GM18861 (cell line): ENCODE results near the gene PPBP.

Experiments used
- ATAC-seq: cut with Tn5 transposase; IDR thresholded peaks from one replicate; pipeline ENCODE4 v1.9.1; 2021; ENCODE audit not compliant: unreplicated experiment

The PPBP gene

DNA sequence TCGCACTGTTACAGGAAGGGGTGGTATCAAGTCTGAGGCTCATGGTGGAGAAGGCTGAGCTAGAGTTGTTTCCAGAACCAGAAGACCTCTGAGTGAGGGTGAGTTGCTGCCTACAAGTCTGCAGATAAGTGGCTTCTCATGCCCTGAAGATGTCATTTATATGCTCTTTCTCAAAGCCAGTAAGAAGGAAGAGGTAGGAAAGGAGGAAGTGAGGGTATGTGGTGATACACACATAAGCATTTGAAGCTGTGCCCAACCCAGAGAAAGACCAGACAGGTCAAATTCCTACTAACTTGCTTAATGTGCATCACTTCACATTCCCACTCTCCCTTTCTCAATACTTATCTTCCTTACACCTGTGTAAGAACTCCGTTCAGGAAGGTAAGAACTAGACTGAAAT lies at the start of gene PPBP:
PPBP (minus strand) TSS at position 130 of the 400 bp plus-strand sequence; CDS start at position 43, 87 bp downstream.
- ATAC-seq = no peak

DNA sequence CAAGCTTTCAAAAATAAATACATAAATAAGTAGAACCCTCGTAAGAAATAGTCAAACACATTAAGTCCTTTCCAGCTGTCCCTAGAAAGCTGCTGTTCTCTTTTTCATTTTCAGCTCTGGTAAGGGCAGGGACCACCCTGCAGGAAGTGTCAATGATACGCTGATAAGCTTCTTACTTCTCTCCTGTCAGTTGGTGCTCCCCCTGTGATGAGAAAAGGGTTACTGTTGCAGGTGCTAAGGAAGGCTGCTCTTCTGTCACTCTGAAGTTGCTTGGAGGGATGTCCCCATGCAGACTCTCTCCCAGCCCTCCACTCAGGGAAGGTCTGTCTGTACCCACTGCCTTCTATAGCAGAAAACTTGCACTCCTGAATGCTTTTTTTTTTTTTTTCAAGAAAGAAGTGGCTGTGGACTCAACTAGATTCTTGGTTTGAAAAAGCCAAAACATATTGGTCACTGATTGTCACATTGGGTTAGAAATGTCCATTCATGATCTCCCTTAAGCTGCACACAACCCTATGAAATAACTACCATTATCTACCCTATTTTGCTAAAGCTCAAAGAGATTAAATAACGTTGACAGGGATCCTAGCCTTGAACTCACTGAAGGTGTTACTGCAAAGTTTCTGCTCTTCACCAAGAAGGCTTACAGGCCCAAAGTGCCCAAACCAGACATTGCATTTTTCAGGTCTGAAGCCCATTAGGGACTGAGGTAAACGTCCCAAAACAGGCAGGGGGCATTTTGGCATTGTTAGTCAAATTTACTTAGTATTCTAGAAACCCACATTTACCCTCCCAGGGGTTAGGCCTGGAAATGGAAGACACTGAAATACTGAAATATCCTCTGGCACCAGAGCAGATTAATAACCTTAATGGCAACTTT lies 49.3 kb upstream of the PPBP start:
- no peak for ATAC-seq

DNA sequence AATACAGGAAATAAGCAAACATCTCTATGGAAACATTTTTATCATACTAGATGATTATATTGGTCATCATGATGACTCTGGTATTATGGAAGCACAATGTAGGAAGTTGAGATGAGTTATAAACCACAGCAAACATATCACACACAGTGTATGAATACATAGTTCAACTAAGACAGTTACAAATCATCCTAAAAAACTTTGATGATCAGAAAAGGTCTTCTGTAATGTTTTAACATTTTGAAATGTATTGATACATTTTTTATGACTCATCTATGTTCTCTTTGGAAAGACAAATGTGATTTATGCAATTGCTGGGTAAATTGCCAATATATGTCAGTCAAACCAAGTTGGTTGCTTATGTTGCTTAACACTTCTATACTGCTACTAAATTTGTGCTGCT lies 45.7 kb upstream of the PPBP start:
- ATAC-seq = no peak

- no peak for ATAC-seq
These were observed 44.1 kb upstream of the PPBP start for GRCh38 chr4:74032064-74032463.

DNA sequence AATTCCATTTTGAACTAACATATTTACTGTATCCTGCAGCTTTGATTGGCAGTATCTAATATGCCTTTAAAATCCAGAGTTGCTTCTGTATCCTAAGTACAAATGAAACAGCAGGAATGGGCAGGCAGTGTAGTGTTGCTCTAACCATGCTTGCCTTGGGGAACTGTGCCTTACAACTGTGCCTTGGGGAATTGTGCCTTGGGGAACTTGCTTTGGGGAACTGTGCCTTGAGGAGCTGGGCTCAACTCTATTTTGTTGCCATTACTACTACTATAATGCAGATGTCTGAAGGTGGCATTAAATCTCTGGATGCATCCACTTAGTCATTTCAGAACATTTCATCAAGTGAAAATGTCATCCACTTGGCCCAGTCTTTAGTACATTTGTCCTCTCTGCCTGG lies 43.6 kb upstream of the PPBP start:
- no peak for ATAC-seq

- no peak for ATAC-seq
These were observed 42.3 kb upstream of the PPBP start for GRCh38 chr4:74030285-74030684.

DNA sequence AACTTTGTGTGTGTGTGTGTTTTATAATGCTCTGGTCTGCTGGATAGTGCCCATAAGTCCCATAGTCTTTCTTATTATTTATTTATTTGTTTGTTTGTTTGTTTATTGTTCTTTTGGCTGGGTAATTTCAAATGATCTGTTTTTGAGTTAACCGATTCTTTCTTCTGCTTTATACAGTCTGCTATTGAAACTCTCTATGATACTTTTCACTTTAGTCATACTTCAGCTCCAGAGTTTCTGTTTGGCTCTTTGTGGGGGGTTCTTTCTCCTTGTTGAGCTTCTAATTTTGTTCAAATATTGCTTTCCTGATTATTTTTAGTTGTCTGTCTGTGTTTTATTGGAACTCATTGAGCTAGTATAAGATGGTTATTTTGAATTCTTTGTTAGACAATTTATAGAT lies 40.5 kb upstream of the PPBP start:
- no peak for ATAC-seq

- no peak for ATAC-seq
These were observed 35.7 kb upstream of the PPBP start for GRCh38 chr4:74023709-74024108.

DNA sequence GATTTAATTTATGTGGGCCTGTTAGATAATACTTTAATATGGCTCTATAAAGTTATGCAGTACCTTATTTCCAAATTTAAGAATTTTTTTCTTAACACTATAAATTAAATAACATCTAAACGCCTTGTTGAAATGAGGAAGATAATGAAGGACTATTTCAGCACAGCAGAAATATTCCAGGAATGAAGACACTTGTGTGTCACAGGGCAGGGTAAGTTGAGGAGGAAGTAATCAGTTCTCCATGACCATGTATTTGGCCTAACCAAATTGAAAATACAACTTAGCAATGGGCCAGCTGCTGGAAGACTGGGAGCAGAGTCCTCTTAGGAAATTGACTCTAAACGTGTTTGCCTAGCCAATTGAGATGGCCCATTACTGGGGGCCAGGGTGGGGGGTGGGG lies 33.6 kb upstream of the PPBP start:
- no peak for ATAC-seq

DNA sequence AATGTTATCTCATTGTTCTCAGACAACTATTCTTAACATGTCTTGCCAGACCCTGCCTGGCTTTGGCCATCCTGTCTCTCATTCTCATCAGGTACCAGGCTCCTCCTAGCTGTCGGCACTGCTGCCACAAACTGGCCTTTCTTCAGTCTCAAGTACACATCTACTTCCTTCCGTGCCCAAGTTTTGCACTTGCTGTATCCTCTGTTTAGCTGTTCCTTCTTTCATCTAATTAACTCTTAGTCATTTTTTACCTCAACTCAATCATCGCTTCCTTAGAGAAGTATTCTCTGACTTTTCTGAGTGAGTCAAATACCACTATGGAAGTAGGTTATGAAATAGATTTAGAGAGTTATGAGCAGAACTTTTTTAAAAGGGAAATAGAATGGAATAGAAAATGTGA lies 30.8 kb upstream of the PPBP start:
- no peak for ATAC-seq

DNA sequence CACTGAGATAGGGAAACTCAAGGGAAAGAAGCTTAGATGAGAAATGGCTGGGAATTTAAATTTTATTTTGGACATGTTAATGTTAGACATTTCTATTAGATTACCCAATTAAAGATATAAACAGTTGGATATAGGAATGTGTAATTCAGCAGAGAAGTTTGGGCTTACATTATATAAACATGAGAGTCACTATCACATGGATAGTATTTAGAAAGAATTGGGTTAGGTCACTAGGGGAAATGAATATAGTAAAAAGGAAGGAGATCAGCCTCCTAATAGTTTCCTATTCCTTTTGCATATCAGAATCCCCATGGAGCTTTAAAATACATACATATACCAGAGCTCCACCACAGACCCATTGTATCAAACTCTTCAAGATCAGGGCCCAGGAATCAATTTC lies 30.1 kb upstream of the PPBP start:
- no peak for ATAC-seq

- no peak for ATAC-seq
These were observed 28.1 kb upstream of the PPBP start for GRCh38 chr4:74016068-74016467.

GRCh38 chr4:74015126-74015780 lies 27.3 kb upstream of the PPBP start:
- no peak for ATAC-seq

DNA sequence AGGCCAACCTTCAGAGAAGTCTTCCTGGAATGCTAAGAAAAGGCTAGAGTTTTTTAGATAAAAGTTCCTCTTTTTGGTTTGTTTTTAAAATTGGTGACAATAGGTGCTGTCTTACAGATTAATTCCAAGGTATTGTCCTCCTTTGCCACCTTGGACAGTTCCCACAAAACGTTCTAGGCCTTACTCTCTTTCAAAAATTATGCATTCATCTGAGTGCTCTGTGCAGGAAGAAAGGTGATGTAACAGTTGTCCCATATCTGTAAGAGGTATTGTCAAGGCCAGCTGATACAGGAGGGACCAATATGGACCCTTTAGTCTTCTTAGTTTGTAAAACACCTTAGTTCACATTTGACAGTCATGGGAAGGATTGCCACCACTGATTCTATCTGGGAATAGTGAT lies 26.3 kb upstream of the PPBP start:
- no peak for ATAC-seq

- no peak for ATAC-seq
These were observed 25.3 kb upstream of the PPBP start for GRCh38 chr4:74013264-74013663.

DNA sequence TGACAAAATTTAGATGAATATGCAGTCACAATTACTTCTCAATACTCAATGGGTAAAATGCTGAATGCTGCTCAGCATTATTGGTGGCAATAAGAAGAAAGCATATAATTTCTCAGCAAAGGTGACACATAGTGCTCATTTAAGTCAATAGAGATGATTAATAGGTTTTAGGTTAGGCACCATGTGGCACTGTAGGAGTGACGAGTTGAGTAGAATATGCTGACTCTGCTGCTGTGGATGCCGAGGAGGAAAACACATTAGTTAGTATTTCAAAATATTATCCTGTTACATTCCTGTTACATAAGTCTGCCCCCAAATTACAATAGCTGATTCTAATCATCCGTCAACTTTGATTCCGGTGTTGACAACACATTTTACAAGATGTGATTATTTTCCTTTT lies 24.1 kb upstream of the PPBP start:
- no peak for ATAC-seq

DNA sequence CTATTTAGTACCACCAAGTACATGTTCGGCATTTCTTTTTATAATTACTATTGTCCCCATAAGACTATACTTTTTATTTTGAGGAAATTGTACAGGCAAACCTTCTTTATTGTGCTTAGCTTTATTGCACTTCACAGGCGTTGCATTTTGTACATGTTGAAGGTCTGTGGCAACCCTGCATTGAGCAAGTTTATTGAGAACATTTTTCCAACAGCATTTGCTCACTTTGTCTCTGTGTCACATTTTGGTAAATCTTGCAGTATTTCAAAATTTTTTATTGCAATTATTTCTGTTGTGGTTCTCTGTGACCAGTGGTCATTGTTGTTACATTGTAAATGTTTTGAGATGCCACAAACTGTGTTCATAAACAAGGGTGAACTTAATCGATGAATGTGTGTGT lies 21.3 kb upstream of the PPBP start:
- ATAC-seq = no peak

DNA sequence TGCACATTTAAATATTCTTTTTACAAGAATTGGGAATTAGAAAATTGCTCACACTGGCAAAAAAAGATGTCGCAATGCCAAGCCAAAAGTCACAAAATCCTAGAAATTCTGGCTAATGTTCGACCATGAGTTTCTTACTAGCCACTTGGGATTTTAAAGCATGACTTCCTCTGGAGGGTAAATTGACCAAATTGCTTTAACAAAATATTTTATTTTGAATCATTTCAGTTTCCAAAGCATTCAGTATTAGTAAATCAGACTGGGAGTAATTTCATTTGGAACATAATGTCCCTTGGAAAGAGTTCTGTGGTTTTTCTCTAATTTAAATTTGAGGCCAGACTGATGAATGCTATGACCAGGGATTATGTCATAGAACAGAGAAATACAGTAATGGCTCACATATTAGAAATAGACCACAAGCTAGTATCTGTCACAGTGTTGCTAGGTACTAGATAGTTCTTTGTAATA lies 18.1 kb upstream of the PPBP start:
- ATAC-seq = no peak

GRCh38 chr4:74005528-74005927 lies 17.5 kb upstream of the PPBP start:
- ATAC-seq = no peak

DNA sequence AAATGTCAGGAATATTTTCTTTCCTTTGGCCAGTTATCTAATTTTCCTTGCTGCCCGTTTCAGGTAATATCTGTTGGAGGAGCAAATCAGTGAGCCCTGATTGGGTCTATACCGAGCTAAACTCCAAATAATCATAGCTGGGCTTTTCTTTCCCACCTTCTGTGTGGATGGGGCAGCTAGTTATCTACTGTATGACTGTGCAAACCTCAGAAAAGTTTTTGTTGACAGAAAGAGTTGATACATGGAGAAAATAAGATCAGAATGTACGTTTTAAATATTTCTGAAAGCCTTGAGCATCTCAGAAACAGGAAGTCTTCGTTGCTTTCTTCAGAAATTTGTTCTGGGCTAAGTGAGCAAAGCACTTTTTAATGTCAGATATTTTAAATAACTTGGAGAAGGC lies 16.7 kb upstream of the PPBP start:
- no peak for ATAC-seq

DNA sequence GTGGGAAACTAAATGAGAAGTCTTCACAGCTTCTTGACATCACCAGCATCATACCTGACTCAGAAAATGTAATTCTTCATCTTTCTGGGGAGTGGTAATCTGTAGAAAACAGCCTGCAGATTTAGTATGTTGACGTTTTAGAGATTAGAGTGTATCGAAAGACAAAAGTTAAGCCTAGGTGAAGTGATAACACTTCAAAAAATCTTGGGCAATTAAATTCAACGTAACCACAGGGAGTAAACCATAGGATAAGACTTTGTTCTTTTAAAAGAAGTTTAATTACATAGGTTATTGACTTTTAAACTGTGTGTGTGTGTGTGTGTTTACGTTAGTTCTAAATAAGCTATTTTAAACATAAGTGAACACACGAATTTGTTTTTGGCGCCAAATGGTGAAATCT lies 12.3 kb upstream of the PPBP start:
- no peak for ATAC-seq
